Glutamatergic neuron (in vitro differentiated cells): ENCODE data around the gene REN. TPM values are rescaled to one million over a fixed set of nuclear protein-coding genes. Genes with fewer than 3 reads are reported as not detected.

Experiments used
- DNase-seq: peaks from one replicate; pipeline ENCODE4 v3.0.0; 2022
- H3K27ac Mint-ChIP-seq: one replicate; pipeline ENCODE4 v1.8.0; 2020; ENCODE audit warnings: mild to moderate bottlenecking, mixed read lengths, inconsistent platforms; ENCODE audit not compliant: unreplicated experiment
- H3K27me3 Mint-ChIP-seq: one replicate; pipeline ENCODE4 v1.8.0; 2020; ENCODE audit warnings: mild to moderate bottlenecking, moderate library complexity, mixed read lengths, inconsistent platforms; ENCODE audit not compliant: unreplicated experiment
- H3K36me3 Mint-ChIP-seq: one replicate; pipeline ENCODE4 v1.8.0; 2020; ENCODE audit warnings: mild to moderate bottlenecking, mixed read lengths, inconsistent platforms; ENCODE audit not compliant: unreplicated experiment
- H3K4me1 Mint-ChIP-seq: one replicate; pipeline ENCODE4 v1.8.0; 2020; ENCODE audit warnings: mild to moderate bottlenecking, low read depth, mixed read lengths, inconsistent platforms; ENCODE audit not compliant: unreplicated experiment
- H3K4me3 Mint-ChIP-seq: one replicate; pipeline ENCODE4 v1.8.0; 2020; ENCODE audit warnings: mild to moderate bottlenecking, mixed read lengths, inconsistent platforms; ENCODE audit not compliant: unreplicated experiment
- H3K9me3 Mint-ChIP-seq: one replicate; pipeline ENCODE4 v1.8.0; 2020; ENCODE audit warnings: mild to moderate bottlenecking, moderate library complexity, mixed read lengths, inconsistent platforms; ENCODE audit not compliant: unreplicated experiment
- total RNA-seq: library from RNA; stranded (reverse); fragmentation: NEBNext Ultra II Directional; extraction: Animal tissue kit (Norgen Biotek cat#: 25700); gene quantifications from one replicate; pipeline ENCODE4 v1.2.1, GENCODE V29; 2021; ENCODE audit not compliant: unreplicated experiment
- TF ChIP-seq, protein P1 (sequence below): fragments of 200-600 bp; sonication (generic); IDR thresholded peaks from one replicate; pipeline ENCODE4 v1.5.0; 2021; ENCODE audit not compliant: partially characterized antibody, unreplicated experiment

REN gene
- total RNA-seq, 1 donor from 2014 or later, result not detected

GRCh38 chr1:204139088-204139487, 27.0 kb downstream of the REN start:
- H3K4me3 Mint-ChIP-seq, result no peak overlapping the region
- TF ChIP-seq, protein P1, sequence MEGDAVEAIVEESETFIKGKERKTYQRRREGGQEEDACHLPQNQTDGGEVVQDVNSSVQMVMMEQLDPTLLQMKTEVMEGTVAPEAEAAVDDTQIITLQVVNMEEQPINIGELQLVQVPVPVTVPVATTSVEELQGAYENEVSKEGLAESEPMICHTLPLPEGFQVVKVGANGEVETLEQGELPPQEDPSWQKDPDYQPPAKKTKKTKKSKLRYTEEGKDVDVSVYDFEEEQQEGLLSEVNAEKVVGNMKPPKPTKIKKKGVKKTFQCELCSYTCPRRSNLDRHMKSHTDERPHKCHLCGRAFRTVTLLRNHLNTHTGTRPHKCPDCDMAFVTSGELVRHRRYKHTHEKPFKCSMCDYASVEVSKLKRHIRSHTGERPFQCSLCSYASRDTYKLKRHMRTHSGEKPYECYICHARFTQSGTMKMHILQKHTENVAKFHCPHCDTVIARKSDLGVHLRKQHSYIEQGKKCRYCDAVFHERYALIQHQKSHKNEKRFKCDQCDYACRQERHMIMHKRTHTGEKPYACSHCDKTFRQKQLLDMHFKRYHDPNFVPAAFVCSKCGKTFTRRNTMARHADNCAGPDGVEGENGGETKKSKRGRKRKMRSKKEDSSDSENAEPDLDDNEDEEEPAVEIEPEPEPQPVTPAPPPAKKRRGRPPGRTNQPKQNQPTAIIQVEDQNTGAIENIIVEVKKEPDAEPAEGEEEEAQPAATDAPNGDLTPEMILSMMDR, result no peak
- H3K9me3 Mint-ChIP-seq, result no peaks in the 10 kb centered on the region
- no peaks in the 10 kb centered on the region for H3K36me3 Mint-ChIP-seq
- H3K4me1 Mint-ChIP-seq, result no peaks in the 10 kb centered on the region
- no peak overlapping the region for H3K27ac Mint-ChIP-seq
- H3K27me3 Mint-ChIP-seq, result peaks cover 6% of the 10 kb centered on the region
- DNase-seq, result no peak

DNA sequence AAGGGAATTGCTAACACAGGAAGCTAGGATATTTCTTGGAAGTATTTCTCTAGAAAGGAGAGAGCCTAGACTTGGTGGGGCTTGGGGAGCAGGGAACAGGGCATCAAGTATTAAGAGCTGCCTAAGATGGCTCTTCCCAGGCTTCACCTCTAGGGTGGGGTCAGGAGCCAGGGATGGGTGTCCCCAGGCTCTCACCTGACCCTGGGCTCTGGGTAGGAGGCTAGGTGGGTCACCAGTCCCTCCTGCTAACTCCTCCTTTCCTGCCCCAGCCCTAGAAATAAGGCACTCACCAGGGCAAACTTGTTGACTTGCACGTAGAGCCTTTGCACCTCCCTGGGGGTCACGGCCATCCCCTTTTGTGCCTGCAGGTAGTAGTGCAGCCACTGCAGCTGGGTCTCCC, 29.3 kb downstream of the REN start:
- no peak overlapping the region for H3K27ac Mint-ChIP-seq
- no peaks in the 10 kb centered on the region for H3K36me3 Mint-ChIP-seq
- H3K4me1 Mint-ChIP-seq, result no peaks in the 10 kb centered on the region
- H3K27me3 Mint-ChIP-seq, result peaks cover 6% of the 10 kb centered on the region
- no peak for DNase-seq
- no peaks in the 10 kb centered on the region for H3K9me3 Mint-ChIP-seq
- TF ChIP-seq, protein P1, result no peak
- no peak overlapping the region for H3K4me3 Mint-ChIP-seq

DNA sequence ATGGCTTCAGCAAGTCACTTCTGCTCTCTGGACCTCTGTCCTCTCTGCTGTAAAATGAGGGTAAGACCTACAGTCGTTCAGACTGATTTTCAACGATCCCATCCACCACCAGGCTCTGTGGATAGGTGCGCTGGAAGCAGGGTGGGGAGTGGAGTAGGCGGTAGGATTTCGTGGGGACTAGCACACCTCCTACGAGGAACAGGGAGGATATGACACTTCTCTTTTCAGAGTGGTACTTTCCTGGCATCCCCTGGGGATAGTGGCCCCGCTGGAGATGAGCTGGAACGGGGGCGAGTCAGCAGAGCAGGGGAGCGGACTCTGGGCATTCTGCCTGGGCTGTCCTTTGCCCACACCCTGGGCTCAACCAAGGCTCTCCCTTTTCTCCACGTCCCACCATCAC, 32.0 kb downstream of the REN start:
- Mint-ChIP-seq H3K4me1 (peaks cover 2% of the 10 kb centered on the region), H3K4me3 (no peak overlapping the region), H3K27me3 (peaks cover 6% of the 10 kb centered on the region), H3K36me3 (no peaks in the 10 kb centered on the region), H3K27ac (no peak overlapping the region), H3K9me3 (no peaks in the 10 kb centered on the region)
- no peak for DNase-seq
- TF ChIP-seq, protein P1, result no peak

DNA sequence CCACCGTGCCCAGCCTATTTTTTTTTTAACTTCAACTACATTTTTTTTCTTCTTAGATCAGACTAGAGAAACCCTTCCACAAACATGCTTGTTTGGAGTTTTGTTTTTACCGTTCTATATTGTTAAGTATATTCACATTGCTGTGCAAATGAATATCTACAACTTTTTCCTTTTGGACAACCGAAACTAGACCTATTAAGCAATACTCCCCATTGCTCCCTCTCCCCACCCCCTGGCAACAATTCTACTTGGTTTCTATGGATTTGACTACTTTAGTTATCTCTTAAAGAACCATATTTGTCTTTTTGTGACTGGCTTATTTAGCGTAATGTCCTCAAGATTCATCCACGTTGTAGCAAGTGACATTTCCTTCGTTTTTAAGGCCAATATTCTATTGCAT, 33.4 kb downstream of the REN start:
- Mint-ChIP-seq H3K4me1 (peaks cover 2% of the 10 kb centered on the region), H3K27me3 (peaks cover 9% of the 10 kb centered on the region), H3K4me3 (no peak overlapping the region), H3K36me3 (no peaks in the 10 kb centered on the region), H3K27ac (no peak overlapping the region), H3K9me3 (no peaks in the 10 kb centered on the region)
- TF ChIP-seq, protein P1, result no peak
- no peak for DNase-seq

GRCh38 chr1:204131978-204132377, 34.2 kb downstream of the REN start:
- Mint-ChIP-seq H3K27ac (no peak overlapping the region), H3K27me3 (peaks cover 9% of the 10 kb centered on the region), H3K4me3 (no peak overlapping the region), H3K9me3 (peaks cover 3% of the 10 kb centered on the region), H3K36me3 (no peaks in the 10 kb centered on the region), H3K4me1 (peaks cover 2% of the 10 kb centered on the region)
- DNase-seq, result no peak
- TF ChIP-seq, protein P1, result no peak
